DND-41 (cell line): ENCODE measurements around the gene HRH2.

ENCODE experiments used
- ATAC-seq: fragments of 200-7000 bp; cut with Tn5 transposase; 3 replicates; pipeline ENCODE4 v1.9.1; 2021; ENCODE audit warnings: low read depth; ENCODE audit not compliant: insufficient read depth
- DNase-seq: peaks from one replicate; pipeline ENCODE4 v3.0.0-alpha.2; 2020
- H2AFZ ChIP-seq: 2 replicates; pipeline ENCODE4 v1.6.0; 2012; ENCODE audit warnings: low read depth, low read length
- H3K27ac ChIP-seq: 2 replicates; pipeline ENCODE4 v1.5.1; 2012; ENCODE audit warnings: low read length, inconsistent platforms
- H3K27me3 ChIP-seq: fragments of 200-600 bp; sonication (generic); 2 replicates; pipeline ENCODE4 v1.6.0; 2012; ENCODE audit warnings: low read length, mild to moderate bottlenecking, inconsistent platforms; ENCODE audit not compliant: insufficient read depth, poor library complexity
- H3K36me3 ChIP-seq: 2 replicates; pipeline ENCODE4 v1.5.1; 2012; ENCODE audit warnings: low read length, inconsistent platforms; ENCODE audit not compliant: insufficient read depth
- H3K4me1 ChIP-seq: 2 replicates; pipeline ENCODE4 v1.5.1; 2012; ENCODE audit warnings: mild to moderate bottlenecking, low read length; ENCODE audit not compliant: insufficient read depth
- H3K4me2 ChIP-seq: 2 replicates; pipeline ENCODE4 v1.6.0; 2012; ENCODE audit warnings: mild to moderate bottlenecking, moderate library complexity, low read length, inconsistent platforms; ENCODE audit not compliant: insufficient read depth
- H3K4me3 ChIP-seq, 2 experiments: fragments of 200-600 bp in 1 of 2; shearing (Covaris generic) in 1 of 2; 2 replicates each; pipeline ENCODE4 v1.5.1; 2012 to 2016; ENCODE audit warnings: inconsistent platforms in 2 of 2, low read length in 2 of 2, mild to moderate bottlenecking in 2 of 2, low read depth in 1 of 2, moderate library complexity in 1 of 2
- H3K79me2 ChIP-seq: 2 replicates; pipeline ENCODE4 v1.6.0; 2012; ENCODE audit warnings: low read length, inconsistent platforms; ENCODE audit not compliant: insufficient read depth
- H3K9ac ChIP-seq: 2 replicates; pipeline ENCODE4 v1.6.0; 2012; ENCODE audit warnings: low read depth, mild to moderate bottlenecking, inconsistent platforms, low read length, moderate library complexity
- H3K9me3 ChIP-seq: 2 replicates; pipeline ENCODE4 v1.5.1; 2012; ENCODE audit warnings: low read length, moderate library complexity, mild to moderate bottlenecking, inconsistent platforms; ENCODE audit not compliant: insufficient read depth, severe bottlenecking
- H4K20me1 ChIP-seq: 2 replicates; pipeline ENCODE4 v1.6.0; 2012; ENCODE audit warnings: low read length; ENCODE audit not compliant: insufficient read depth
- EZH2 ChIP-seq: IDR thresholded peaks from 3 replicates; pipeline ENCODE4 v1.6.1; 2012; ENCODE audit warnings: borderline replicate concordance, low read depth, mild to moderate bottlenecking, moderate library complexity, low read length, inconsistent platforms; ENCODE audit not compliant: severe bottlenecking
- TF ChIP-seq, protein P1 (sequence below): IDR thresholded peaks from 2 replicates; pipeline ENCODE4 v1.5.1; 2012; ENCODE audit warnings: borderline replicate concordance, low read length, moderate library complexity, mild to moderate bottlenecking; ENCODE audit not compliant: poor library complexity, severe bottlenecking; ENCODE audit errors: extremely low read depth

HRH2 gene

DNA sequence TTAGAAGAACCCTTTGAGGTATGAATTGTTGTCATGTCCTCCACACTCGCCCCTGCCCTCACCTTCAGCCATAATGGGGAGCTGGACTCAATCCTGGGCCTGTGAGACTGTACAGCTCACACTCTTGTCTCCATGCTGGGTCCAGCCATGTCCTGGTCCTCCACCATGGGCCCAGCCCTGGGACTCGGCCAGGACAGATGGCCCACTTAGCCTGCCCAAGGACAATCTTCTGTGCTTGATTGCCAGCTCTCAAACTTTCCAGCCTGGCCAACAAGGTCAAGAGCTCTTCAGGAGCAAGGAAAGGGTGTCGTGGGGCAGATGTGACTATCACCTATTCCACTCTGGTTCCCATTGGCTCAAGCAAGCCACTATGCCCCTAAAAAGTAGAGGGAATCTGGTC lies 90.8 kb downstream of the HRH2 start:
- Histone ChIP-seq H3K4me1 (no peaks in the 10 kb centered on the region), H3K9me3 (no peaks in the 10 kb centered on the region), H2AFZ (no peak overlapping the region), H3K79me2 (no peaks in the 10 kb centered on the region), H3K27me3 (peaks cover 8% of the 10 kb centered on the region), H3K27ac (no peak overlapping the region), H3K36me3 (no peaks in the 10 kb centered on the region), H3K4me3 (no peak overlapping the region), H3K4me2 (no peak overlapping the region), H3K9ac (no peak overlapping the region), H4K20me1 (peaks cover 2% of the 10 kb centered on the region; the same call in 1 of the 2 replicates)
- TF ChIP-seq EZH2, result no peak
- TF ChIP-seq, protein P1, sequence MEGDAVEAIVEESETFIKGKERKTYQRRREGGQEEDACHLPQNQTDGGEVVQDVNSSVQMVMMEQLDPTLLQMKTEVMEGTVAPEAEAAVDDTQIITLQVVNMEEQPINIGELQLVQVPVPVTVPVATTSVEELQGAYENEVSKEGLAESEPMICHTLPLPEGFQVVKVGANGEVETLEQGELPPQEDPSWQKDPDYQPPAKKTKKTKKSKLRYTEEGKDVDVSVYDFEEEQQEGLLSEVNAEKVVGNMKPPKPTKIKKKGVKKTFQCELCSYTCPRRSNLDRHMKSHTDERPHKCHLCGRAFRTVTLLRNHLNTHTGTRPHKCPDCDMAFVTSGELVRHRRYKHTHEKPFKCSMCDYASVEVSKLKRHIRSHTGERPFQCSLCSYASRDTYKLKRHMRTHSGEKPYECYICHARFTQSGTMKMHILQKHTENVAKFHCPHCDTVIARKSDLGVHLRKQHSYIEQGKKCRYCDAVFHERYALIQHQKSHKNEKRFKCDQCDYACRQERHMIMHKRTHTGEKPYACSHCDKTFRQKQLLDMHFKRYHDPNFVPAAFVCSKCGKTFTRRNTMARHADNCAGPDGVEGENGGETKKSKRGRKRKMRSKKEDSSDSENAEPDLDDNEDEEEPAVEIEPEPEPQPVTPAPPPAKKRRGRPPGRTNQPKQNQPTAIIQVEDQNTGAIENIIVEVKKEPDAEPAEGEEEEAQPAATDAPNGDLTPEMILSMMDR, result no peak
- no peak for DNase-seq
- ATAC-seq, result no peak

- H3K27me3 ChIP-seq, result peaks cover 8% of the 10 kb centered on the region
- H4K20me1 ChIP-seq, result peaks cover 2% of the 10 kb centered on the region; the same call in 1 of the 2 replicates
- H3K79me2 ChIP-seq, result no peaks in the 10 kb centered on the region
- no peak for DNase-seq
- no peaks in the 10 kb centered on the region for H3K36me3 ChIP-seq
- H2AFZ ChIP-seq, result no peak overlapping the region
- H3K9me3 ChIP-seq, result no peaks in the 10 kb centered on the region
- no peaks in the 10 kb centered on the region for H3K4me1 ChIP-seq
- H3K9ac ChIP-seq, result no peak overlapping the region
- no peak for ATAC-seq
- H3K4me2 ChIP-seq, result no peak overlapping the region
- TF ChIP-seq EZH2, result no peak
- TF ChIP-seq, protein P1, result no peak
- H3K4me3 ChIP-seq, result no peak overlapping the region
- no peak overlapping the region for H3K27ac ChIP-seq
Observed at GRCh38 chr5:175749591-175749990, 91.7 kb downstream of the HRH2 start.

DNA sequence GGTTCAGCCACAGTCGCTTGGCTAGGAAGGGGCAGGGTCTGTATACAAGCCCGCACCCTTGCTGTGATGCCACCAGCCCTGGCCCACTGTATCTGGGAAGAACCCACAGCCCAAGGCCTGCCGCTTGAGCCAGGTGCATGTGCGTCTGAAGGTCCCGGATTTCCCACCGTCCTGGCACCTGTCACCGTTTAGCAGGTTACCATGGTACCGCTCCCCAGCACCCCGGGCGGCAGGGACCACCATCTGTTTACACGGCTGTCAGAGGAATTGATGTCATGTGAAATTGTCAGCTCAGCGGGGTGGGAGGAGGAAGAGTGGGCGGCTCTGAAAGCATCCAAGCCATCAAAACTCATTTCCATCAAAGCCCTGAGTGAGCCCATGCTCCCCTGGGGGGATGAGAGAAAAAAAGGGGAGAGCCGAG lies 92.7 kb downstream of the HRH2 start:
- DNase-seq (no peak), ATAC-seq (no peak)
- H4K20me1 ChIP-seq, result peaks cover 2% of the 10 kb centered on the region; the same call in 1 of the 2 replicates
- no peaks in the 10 kb centered on the region for H3K9me3 ChIP-seq
- no peak overlapping the region for H2AFZ ChIP-seq
- no peaks in the 10 kb centered on the region for H3K4me1 ChIP-seq
- peaks cover 8% of the 10 kb centered on the region for H3K27me3 ChIP-seq
- H3K9ac ChIP-seq, result no peak overlapping the region
- no peaks in the 10 kb centered on the region for H3K36me3 ChIP-seq
- no peaks in the 10 kb centered on the region for H3K79me2 ChIP-seq
- H3K27ac ChIP-seq, result no peak overlapping the region
- H3K4me2 ChIP-seq, result no peak overlapping the region
- no peak overlapping the region for H3K4me3 ChIP-seq
- TF ChIP-seq, protein P1, result no peak
- no peak for TF ChIP-seq EZH2

DNA sequence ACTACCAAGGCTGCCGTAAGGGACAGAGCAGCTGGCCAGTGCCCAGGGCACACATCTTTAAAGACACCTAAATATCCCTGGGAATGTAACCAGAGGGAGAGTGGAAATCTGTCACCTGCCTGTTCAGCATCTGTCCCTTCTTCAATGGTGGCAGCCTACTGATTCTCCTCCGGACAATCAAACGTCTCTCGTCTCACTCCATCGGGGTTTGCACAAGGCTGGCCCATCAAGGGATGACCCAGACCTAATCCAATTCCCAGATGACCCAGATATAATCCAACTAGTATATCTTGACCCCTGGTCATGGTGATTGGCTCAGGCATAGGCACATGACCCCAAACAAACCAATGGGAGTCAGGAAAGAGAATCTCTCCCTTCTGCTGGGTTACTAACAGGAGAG lies 93.5 kb downstream of the HRH2 start:
- no peak for TF ChIP-seq EZH2
- TF ChIP-seq, protein P1, result no peak
- Histone ChIP-seq H3K79me2 (no peaks in the 10 kb centered on the region), H3K4me3 (no peak overlapping the region), H3K9me3 (no peaks in the 10 kb centered on the region), H3K27me3 (peaks cover 8% of the 10 kb centered on the region), H3K36me3 (no peaks in the 10 kb centered on the region), H3K4me2 (no peak overlapping the region), H3K27ac (no peak overlapping the region), H3K4me1 (no peaks in the 10 kb centered on the region), H4K20me1 (peaks cover 2% of the 10 kb centered on the region; the same call in 1 of the 2 replicates), H3K9ac (no peak overlapping the region), H2AFZ (no peak overlapping the region)
- ATAC-seq (no peak), DNase-seq (no peak)
